ENCODE data around the gene FZR1. TPM values are rescaled to one million over a fixed set of nuclear protein-coding genes. Genes with fewer than 3 reads are reported as not detected.

FZR1 gene
- total and polyA plus RNA-seq, 2 of the 4 experiments (the other 2 are of a cell fraction) = 21.5 to 47.8 TPM

- H3K79me1 ChIP-seq (ENCODE audit: low read depth in 1 of 2, low read length in 2 of 2) = peaks cover 12 to 24% of the 10 kb centered on the region in 2 experiments
- H3K23ac ChIP-seq (ENCODE audit: low read depth, low read length) = no peak overlapping the region
- H3K18ac ChIP-seq (ENCODE audit: low read depth, low read length) = no peak overlapping the region
- no peak overlapping the region for H2BK5ac ChIP-seq (ENCODE audit: low read depth, low read length, poor library complexity, severe bottlenecking)
- H2BK20ac ChIP-seq (ENCODE audit: low read depth, low read length) = no peak overlapping the region
- H2AFZ ChIP-seq (replicated peaks; ENCODE audit: low read length, poor library complexity) = no peak overlapping the region
- H4K5ac ChIP-seq (ENCODE audit: low read depth, low read length) = no peak overlapping the region
- H3K36me3 ChIP-seq (ENCODE audit: control insufficient read depth, insufficient read depth, low read length) = peaks cover 69% of the 10 kb centered on the region
- H3K27me3 ChIP-seq (ENCODE audit: control insufficient read depth, insufficient read depth, low read length) = no peaks in the 10 kb centered on the region
- no peaks in the 10 kb centered on the region for H3K9me3 ChIP-seq (ENCODE audit: control insufficient read depth, insufficient read depth, low read length)
- intact Hi-C loops (cut with micrococcal nuclease) (no loop called here), dilution Hi-C loops (cut with HindIII; ENCODE audit: low sequenced_read_pairs, unreplicated experiment) (no loop called here), in situ Hi-C loops (cut with MboI; ENCODE audit: low sequenced_read_pairs) (no loop called here)
- H3K56ac ChIP-seq (ENCODE audit: extremely low read depth, insufficient read depth, low read length) = no peak overlapping the region
- peaks cover 20% of the 10 kb centered on the region for H4K20me1 ChIP-seq (ENCODE audit: insufficient read depth, low read length)
- TF ChIP-seq MAFK (IDR thresholded peaks at IDR 0.05; ENCODE audit: low read depth, low read length) = no peak
- H3K9me1 ChIP-seq (ENCODE audit: insufficient read depth, low read length) = peaks cover 6% of the 10 kb centered on the region; the same call in 1 of the 2 replicates
- H3K4me2 ChIP-seq (ENCODE audit: low read depth, low read length) = no peak overlapping the region
- BruUV-seq (replicated peaks) = no TSS peak
- H3K27ac ChIP-seq (ENCODE audit: insufficient read depth, low read length) = no peak overlapping the region
- ChIA-PET POLR2A (ENCODE audit: unreplicated experiment) (no interaction called here), CTCF (no interaction called here)
- H4K8ac ChIP-seq (ENCODE audit: low read depth in 2 of 2, low read length in 2 of 2) = no peak overlapping the region
- H2AK9ac ChIP-seq (replicated peaks; ENCODE audit: low read depth, low read length, poor library complexity) = no peak overlapping the region
- H2BK15ac ChIP-seq (ENCODE audit: low read depth, low read length) = no peak overlapping the region
- H3K4me1 ChIP-seq (ENCODE audit: control insufficient read depth, insufficient read depth, low read length) = no peaks in the 10 kb centered on the region
- H2BK120ac ChIP-seq (ENCODE audit: low read depth, low read length) = no peak overlapping the region
- H3K4ac ChIP-seq (ENCODE audit: low read depth, low read length) = no peak overlapping the region
- no peak overlapping the region for H2AK5ac ChIP-seq (ENCODE audit: low read depth, low read length)
- no peak overlapping the region for H3K14ac ChIP-seq (replicated peaks; ENCODE audit: low read depth, low read length)
- 91% methylated on average over 23 of the region's 33 CpGs; no CpG with 5 or more reads in 1 of the 2 experiments for WGBS, 2 experiments (ENCODE audit: extremely low coverage in 2 of 2, insufficient read length in 1 of 2)
- ATAC-seq (ENCODE audit: low read depth) = no peak
- H3K9ac ChIP-seq (ENCODE audit: low read depth, low read length) = no peak overlapping the region
- DNase-seq = no peak
- no peak overlapping the region for H3K4me3 ChIP-seq (ENCODE audit: insufficient read depth, low read depth, low read length)
- H4K91ac ChIP-seq (ENCODE audit: insufficient read depth, low read depth, low read length) = no peak overlapping the region
Observed at GRCh38 chr19:3532154-3532786, 26.2 kb downstream of the FZR1 start.

Measured in IMR-90 (cell line).